Kidney epithelial cell (primary cell): ENCODE measurements around the gene WSB1. TPM values are rescaled to one million over a fixed set of nuclear protein-coding genes. Genes with fewer than 3 reads are reported as not detected.

Experiments used
- DNase-seq: peaks from one replicate; pipeline ENCODE4 v3.0.0-alpha.2; 2010; ENCODE audit warnings: low read depth
- H3K27me3 ChIP-seq: 2 replicates; pipeline ENCODE4 v1.6.0; 2011; ENCODE audit warnings: low read length; ENCODE audit not compliant: control insufficient read depth, insufficient read depth
- H3K36me3 ChIP-seq: 2 replicates; pipeline ENCODE4 v1.5.1; 2011; ENCODE audit warnings: low read length; ENCODE audit not compliant: control insufficient read depth, insufficient read depth
- H3K4me3 ChIP-seq: 2 replicates; pipeline ENCODE4 v1.5.1; 2011; ENCODE audit warnings: low read depth, mild to moderate bottlenecking, control low read depth, low read length
- total RNA-seq: library from RNA; depleted of rRNA; stranded (reverse); fragments of >200 nt; gene quantifications from 2 replicates; pipeline ENCODE4 v1.2.3, GENCODE V29; 2015
- TF ChIP-seq, protein P1 (sequence below): IDR thresholded peaks from 2 replicates; pipeline ENCODE4 v1.5.1; 2011; ENCODE audit warnings: mild to moderate bottlenecking, moderate library complexity, low read length, control low read depth, inconsistent platforms; ENCODE audit not compliant: insufficient read depth, poor library complexity, severe bottlenecking

WSB1 gene
- total RNA-seq, 1 donor from 2014 or later: 127 TPM

DNA sequence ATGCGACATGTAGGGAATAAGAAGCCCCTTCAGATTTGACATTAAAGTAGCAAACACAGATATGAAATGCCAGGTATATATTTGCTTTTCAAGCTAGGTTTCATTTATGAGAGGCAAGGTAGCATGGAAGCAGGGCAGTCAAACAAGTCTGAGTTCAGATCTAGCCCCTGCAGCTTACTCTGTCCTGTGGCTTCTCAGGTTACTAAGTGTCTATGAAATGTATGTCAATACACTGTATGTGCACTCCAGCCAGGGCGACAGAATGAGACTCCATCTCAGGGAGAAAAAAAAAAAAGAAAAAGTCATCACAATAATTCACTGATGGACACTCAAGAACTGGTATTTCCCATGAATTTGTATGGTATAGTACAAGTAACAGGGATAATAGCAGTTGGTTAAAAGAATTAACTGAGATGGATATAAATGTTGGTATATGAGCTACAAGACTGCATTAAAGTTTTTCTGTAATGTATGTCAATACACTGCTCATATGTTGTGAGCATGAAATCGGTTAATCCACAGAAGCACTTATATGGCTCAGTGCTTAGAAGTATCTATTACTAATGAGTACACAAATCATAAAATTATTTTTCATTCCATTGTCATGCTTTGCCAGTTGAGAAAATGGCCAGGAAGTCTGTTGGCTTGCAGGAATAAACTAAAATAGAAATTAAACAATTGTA is 2.9 kb upstream of the WSB1 start:
- no peaks in the 10 kb centered on the region for H3K36me3 ChIP-seq
- no peak for DNase-seq
- TF ChIP-seq, protein P1, sequence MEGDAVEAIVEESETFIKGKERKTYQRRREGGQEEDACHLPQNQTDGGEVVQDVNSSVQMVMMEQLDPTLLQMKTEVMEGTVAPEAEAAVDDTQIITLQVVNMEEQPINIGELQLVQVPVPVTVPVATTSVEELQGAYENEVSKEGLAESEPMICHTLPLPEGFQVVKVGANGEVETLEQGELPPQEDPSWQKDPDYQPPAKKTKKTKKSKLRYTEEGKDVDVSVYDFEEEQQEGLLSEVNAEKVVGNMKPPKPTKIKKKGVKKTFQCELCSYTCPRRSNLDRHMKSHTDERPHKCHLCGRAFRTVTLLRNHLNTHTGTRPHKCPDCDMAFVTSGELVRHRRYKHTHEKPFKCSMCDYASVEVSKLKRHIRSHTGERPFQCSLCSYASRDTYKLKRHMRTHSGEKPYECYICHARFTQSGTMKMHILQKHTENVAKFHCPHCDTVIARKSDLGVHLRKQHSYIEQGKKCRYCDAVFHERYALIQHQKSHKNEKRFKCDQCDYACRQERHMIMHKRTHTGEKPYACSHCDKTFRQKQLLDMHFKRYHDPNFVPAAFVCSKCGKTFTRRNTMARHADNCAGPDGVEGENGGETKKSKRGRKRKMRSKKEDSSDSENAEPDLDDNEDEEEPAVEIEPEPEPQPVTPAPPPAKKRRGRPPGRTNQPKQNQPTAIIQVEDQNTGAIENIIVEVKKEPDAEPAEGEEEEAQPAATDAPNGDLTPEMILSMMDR: no peak
- no peak overlapping the region for H3K4me3 ChIP-seq
- no peaks in the 10 kb centered on the region for H3K27me3 ChIP-seq

DNA sequence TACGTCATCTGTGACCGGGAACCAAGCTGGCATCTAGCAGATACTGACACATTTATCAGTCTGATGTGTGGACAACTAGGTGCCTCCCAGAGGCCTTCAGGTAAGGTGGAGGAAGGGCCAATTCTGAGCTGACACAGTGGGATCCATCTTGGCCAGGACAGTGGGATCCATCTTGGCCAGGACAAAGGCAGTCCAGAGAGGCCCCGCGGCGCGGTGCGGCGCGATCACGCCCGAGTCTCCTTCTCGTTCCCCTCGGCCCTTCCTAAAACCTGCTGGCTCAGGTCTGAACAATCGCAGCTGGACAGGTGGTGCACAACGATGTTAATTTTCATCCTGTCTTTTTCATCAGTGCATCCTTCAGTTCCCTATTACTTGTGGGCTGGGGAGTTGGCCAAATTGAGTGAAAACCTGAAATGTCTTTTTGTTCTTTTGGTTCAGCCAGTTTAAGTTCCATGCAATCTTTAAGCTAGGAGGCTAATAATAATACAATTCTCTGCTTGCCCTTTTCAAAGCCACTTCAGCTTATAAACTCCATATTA is 486 bp upstream of the WSB1 start:
- Histone ChIP-seq H3K36me3 (no peaks in the 10 kb centered on the region), H3K4me3 (peak overlapping the region; percentile 83), H3K27me3 (no peaks in the 10 kb centered on the region)
- TF ChIP-seq, protein P1: no peak
- DNase-seq: no peak

DNA sequence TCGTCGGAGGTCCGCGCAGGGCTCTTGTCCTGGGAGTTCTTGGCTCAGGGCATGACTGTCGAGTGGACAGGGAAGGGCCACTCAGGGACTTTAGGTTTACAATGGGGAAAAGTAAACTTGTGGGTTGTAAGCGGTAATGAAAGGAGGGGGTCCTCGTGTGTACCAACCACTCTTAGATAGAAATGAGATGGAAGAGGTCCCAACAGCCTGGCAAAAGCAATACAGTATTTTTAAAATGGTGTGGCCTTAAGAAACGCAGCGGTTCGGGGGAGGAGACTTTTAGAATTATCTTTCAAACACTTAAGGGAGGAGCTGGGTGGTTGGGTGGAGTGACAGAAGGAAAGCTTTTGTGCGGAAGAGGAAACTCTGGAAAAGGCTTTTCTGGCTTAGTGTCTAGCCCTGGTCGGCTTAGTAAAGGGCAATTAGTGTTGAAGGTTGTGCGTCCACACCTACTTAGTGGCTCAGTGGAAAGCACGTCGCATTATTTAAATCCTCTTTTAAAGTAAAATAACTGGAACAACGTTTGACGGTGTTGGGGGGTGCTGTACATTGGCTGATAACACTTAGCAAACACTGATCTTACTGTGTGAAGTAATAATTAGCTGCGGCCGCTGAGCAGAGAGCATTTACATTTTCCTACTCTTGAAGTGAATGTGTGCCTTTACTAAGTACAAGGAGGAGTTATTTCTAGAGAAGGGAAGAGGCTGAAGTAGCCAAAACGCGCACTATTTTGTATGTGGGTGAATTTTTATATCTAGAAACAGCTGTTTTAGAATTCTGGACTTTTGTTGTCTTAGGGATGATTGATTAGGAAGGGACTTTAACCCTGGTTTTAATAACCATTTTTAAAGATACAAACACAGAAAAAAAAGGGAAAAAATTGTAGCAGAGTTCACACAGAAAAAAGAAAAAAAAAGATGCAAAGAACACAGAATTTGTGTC is 1.0 kb downstream of the WSB1 start:
- peak; percentile 64 for DNase-seq
- TF ChIP-seq, protein P1: no peak
- H3K4me3 ChIP-seq: peak overlapping the region; percentile 83

DNA sequence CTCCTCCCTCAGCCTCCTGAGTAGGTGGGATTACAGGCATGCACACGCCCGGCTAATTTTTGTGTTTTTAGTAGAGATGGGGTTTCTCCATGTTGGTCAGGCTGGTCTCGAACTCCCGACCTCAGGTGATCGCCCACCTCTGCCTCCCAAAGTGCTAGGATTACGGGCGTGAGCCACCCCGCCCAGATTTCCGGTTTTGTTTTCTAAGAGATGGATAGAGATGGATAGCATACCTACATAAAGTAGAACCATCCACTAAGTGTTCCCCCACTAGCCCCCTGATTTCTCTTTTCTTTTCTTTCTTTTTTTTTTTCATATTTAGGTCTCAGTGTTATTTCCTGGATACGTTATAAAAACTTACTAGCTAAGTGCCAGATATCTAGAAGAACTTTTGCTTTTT is 2.0 kb downstream of the WSB1 start:
- no peak for DNase-seq
- no peaks in the 10 kb centered on the region for H3K27me3 ChIP-seq
- H3K36me3 ChIP-seq: no peaks in the 10 kb centered on the region
- peak overlapping the region; percentile 83 for H3K4me3 ChIP-seq
- TF ChIP-seq, protein P1: no peak

More for the DNA sequence above, 1.0 kb downstream of the WSB1 start:
- no peaks in the 10 kb centered on the region for H3K36me3 ChIP-seq
- H3K27me3 ChIP-seq: no peaks in the 10 kb centered on the region

DNA sequence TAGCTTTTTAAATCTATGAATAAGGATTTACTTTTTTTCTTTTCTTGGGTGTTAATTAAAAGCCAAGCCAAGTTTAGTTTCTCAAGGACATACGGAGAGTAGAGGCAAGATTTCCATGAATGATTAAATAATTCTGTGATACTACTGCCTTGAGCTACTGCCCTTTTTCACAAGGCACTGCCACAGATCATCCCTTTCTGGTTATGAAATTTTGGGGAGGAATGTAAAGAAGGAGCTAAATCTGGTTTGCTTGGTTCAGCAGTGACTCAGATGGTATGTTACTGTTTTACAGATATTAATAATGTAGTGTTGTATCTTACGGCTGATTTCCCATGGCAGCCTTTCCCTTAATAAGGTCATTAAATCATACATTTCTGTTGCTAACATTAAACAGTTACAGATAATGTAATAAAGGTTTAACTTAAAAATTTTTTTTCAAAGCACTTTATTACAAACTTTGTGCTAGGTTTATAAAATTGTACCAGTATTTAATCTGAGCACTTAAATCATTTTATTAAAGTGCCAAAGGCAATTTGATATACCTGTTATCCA is 2.6 kb downstream of the WSB1 start:
- no peak for DNase-seq
- H3K27me3 ChIP-seq: no peaks in the 10 kb centered on the region
- TF ChIP-seq, protein P1: no peak
- H3K4me3 ChIP-seq: peak overlapping the region; percentile 83
- no peaks in the 10 kb centered on the region for H3K36me3 ChIP-seq
